Neural cell (in vitro differentiated cells): ENCODE results near the gene LIPK. TPM values are rescaled to one million over a fixed set of nuclear protein-coding genes. Genes with fewer than 3 reads are reported as not detected.
"Not testable (repeated sequence)": the region's sequence is repeated elsewhere in the genome, so short reads cannot be mapped to it uniquely, and the experiment has no call there.

ENCODE experiments used
- H2AFZ ChIP-seq: fragments of 200-600, 300-800 bp; sonication (generic), shearing (Covaris generic); 2 replicates; pipeline ENCODE4 v1.6.0; 2014; ENCODE audit warnings: low read depth, mild to moderate bottlenecking, antibody characterized with exemption, low read length, moderate library complexity
- H3F3A ChIP-seq: fragments of 200-600 bp; shearing (Covaris generic); 2 replicates; pipeline ENCODE4 v1.6.1; 2016; ENCODE audit warnings: mild to moderate bottlenecking, moderate library complexity, mixed read lengths, antibody characterized with exemption, low read length; ENCODE audit not compliant: insufficient read depth, poor library complexity, severe bottlenecking
- H3K27ac ChIP-seq: fragments of 200-600, 300-800 bp; sonication (generic), shearing (Covaris generic); 2 replicates; pipeline ENCODE4 v1.5.1; 2014; ENCODE audit warnings: mild to moderate bottlenecking, low read length, moderate library complexity
- H3K27me3 ChIP-seq: fragments of 300-800, 200-600 bp; sonication (generic), shearing (Covaris generic); 2 replicates; pipeline ENCODE4 v1.6.0; 2014; ENCODE audit warnings: mild to moderate bottlenecking, low read depth, low read length, moderate library complexity; ENCODE audit not compliant: insufficient read depth
- H3K36me3 ChIP-seq: fragments of 300-800, 200-600 bp; sonication (generic), shearing (Covaris generic); 2 replicates; pipeline ENCODE4 v1.5.1; 2014; ENCODE audit warnings: mild to moderate bottlenecking, antibody characterized with exemption, low read length, moderate library complexity; ENCODE audit not compliant: insufficient read depth
- H3K4me2 ChIP-seq: fragments of 300-800, 200-600 bp; sonication (generic), shearing (Covaris generic); 2 replicates; pipeline ENCODE4 v1.6.0; 2014; ENCODE audit warnings: mild to moderate bottlenecking, low read length
- H3K4me3 ChIP-seq: fragments of 300-800, 200-600 bp; sonication (generic), shearing (Covaris generic); 2 replicates; pipeline ENCODE4 v1.5.1; 2014; ENCODE audit warnings: mild to moderate bottlenecking, low read length, moderate library complexity
- H3K79me2 ChIP-seq: fragments of 200-600 bp; shearing (Covaris generic); replicated peaks from 2 replicates; pipeline ENCODE4 v1.6.0; 2014; ENCODE audit warnings: mild to moderate bottlenecking, low read length, moderate library complexity; ENCODE audit not compliant: insufficient read depth
- H3K9ac ChIP-seq: fragments of 300-800, 200-600 bp; sonication (generic), shearing (Covaris generic); 2 replicates; pipeline ENCODE4 v1.6.1; 2016; ENCODE audit warnings: mild to moderate bottlenecking, low read length, mixed read lengths
- H3K9me2 ChIP-seq: fragments of 200-600 bp; shearing (Covaris generic); 2 replicates; pipeline ENCODE4 v1.6.1; 2016; ENCODE audit warnings: mild to moderate bottlenecking, low read length, mixed read lengths; ENCODE audit not compliant: insufficient read depth
- H3K9me3 ChIP-seq: fragments of 200-600, 300-800 bp; sonication (generic), shearing (Covaris generic); 2 replicates; pipeline ENCODE4 v1.6.1; 2016; ENCODE audit warnings: mild to moderate bottlenecking, mixed run types, low read length, moderate library complexity, mixed read lengths
- H4K20me1 ChIP-seq: fragments of 200-600 bp; shearing (Covaris generic); 2 replicates; pipeline ENCODE4 v1.6.1; 2016; ENCODE audit warnings: mild to moderate bottlenecking, mixed run types; ENCODE audit not compliant: insufficient read depth
- CTCF ChIP-seq: fragments of 450-650 bp; IDR thresholded peaks from 2 replicates; pipeline ENCODE4 v1.5.1; 2014; ENCODE audit warnings: antibody characterized with exemption, mild to moderate bottlenecking, moderate library complexity; ENCODE audit not compliant: poor library complexity, severe bottlenecking
- EP300 ChIP-seq: fragments of 450-650 bp; conservative IDR thresholded peaks from 2 replicates; pipeline ENCODE4 v1.6.1; 2014; ENCODE audit warnings: antibody characterized with exemption, mild to moderate bottlenecking, moderate library complexity; ENCODE audit not compliant: poor library complexity, severe bottlenecking
- EZH2 ChIP-seq: fragments of 200-600, 300-800 bp; shearing (Covaris generic), sonication (generic); IDR thresholded peaks from 2 replicates; pipeline ENCODE4 v1.6.1; 2014; ENCODE audit warnings: antibody characterized with exemption, low read length, borderline replicate concordance, mild to moderate bottlenecking; ENCODE audit not compliant: insufficient read depth, poor library complexity, severe bottlenecking
- MXI1 ChIP-seq: fragments of 450-650 bp; conservative IDR thresholded peaks from 2 replicates; pipeline ENCODE4 v1.6.1; 2014; ENCODE audit warnings: antibody characterized with exemption, mild to moderate bottlenecking; ENCODE audit not compliant: poor library complexity, severe bottlenecking
- POLR2AphosphoS5 ChIP-seq: IDR thresholded peaks from 2 replicates; pipeline ENCODE4 v1.6.1; 2012
- RAD21 ChIP-seq: fragments of 450-650 bp; conservative IDR thresholded peaks from 2 replicates; pipeline ENCODE4 v1.6.1; 2014; ENCODE audit warnings: antibody characterized with exemption, mild to moderate bottlenecking, moderate library complexity
- REST ChIP-seq: IDR thresholded peaks from 2 replicates; pipeline ENCODE4 v1.6.1; 2012; ENCODE audit warnings: borderline replicate concordance
- SMC3 ChIP-seq: fragments of 450-650 bp; conservative IDR thresholded peaks from 2 replicates; pipeline ENCODE4 v1.6.1; 2014; ENCODE audit warnings: antibody characterized with exemption, mild to moderate bottlenecking, moderate library complexity; ENCODE audit not compliant: poor library complexity
- TAF1 ChIP-seq: IDR thresholded peaks from 2 replicates; pipeline ENCODE4 v1.6.1; 2012; ENCODE audit warnings: low read depth
- polyA plus RNA-seq: library from polyadenylated mRNA; depleted of rRNA; stranded (reverse); fragments of >200 nt; gene quantifications from 2 replicates; pipeline ENCODE4 v1.2.3, GENCODE V29; 2014

The LIPK gene
- polyA plus RNA-seq, 1 donor from 2014 or later, result not detected

GRCh38 chr10:88735661-88736060 lies 29.6 kb downstream of the LIPK start:
- no peak overlapping the region for H3K9ac ChIP-seq
- H3K27ac ChIP-seq, result no peak overlapping the region
- TF ChIP-seq POLR2AphosphoS5 (no peak), EP300 (no peak), EZH2 (no peak), TAF1 (no peak), SMC3 (no peak), MXI1 (no peak), CTCF (no peak), RAD21 (no peak), REST (no peak)
- H3K79me2 ChIP-seq, result no peaks in the 10 kb centered on the region
- no peaks in the 10 kb centered on the region for H3K9me2 ChIP-seq
- no peak overlapping the region for H3K4me2 ChIP-seq
- no peaks in the 10 kb centered on the region for H3F3A ChIP-seq
- no peak overlapping the region for H3K4me3 ChIP-seq
- H4K20me1 ChIP-seq, result no peaks in the 10 kb centered on the region
- H3K27me3 ChIP-seq, result no peaks in the 10 kb centered on the region
- no peak overlapping the region for H2AFZ ChIP-seq
- no peaks in the 10 kb centered on the region for H3K36me3 ChIP-seq
- no peaks in the 10 kb centered on the region for H3K9me3 ChIP-seq

GRCh38 chr10:88741921-88742320 lies 35.9 kb downstream of the LIPK start:
- not testable (repeated sequence) for H3K79me2 ChIP-seq, H3K27ac ChIP-seq, H4K20me1 ChIP-seq, H2AFZ ChIP-seq, H3K36me3 ChIP-seq, H3K27me3 ChIP-seq, H3K9ac ChIP-seq, H3K4me3 ChIP-seq, H3K9me2 ChIP-seq, H3K9me3 ChIP-seq, H3F3A ChIP-seq, H3K4me2 ChIP-seq

GRCh38 chr10:88742448-88742847 lies 36.4 kb downstream of the LIPK start:
- H3K9me2 ChIP-seq, result no peaks in the 10 kb centered on the region
- peak overlapping the region; percentile 3 for H3K4me2 ChIP-seq
- no peaks in the 10 kb centered on the region for H3K9me3 ChIP-seq
- H3K27me3 ChIP-seq, result no peaks in the 10 kb centered on the region
- H3K36me3 ChIP-seq, result no peaks in the 10 kb centered on the region
- no peak overlapping the region for H2AFZ ChIP-seq
- H3K79me2 ChIP-seq, result no peaks in the 10 kb centered on the region
- H4K20me1 ChIP-seq, result no peaks in the 10 kb centered on the region
- no peak overlapping the region for H3K9ac ChIP-seq
- H3F3A ChIP-seq, result no peaks in the 10 kb centered on the region
- no peak overlapping the region for H3K27ac ChIP-seq
- TF ChIP-seq POLR2AphosphoS5 (no peak), CTCF (no peak), SMC3 (no peak), MXI1 (no peak), TAF1 (no peak), RAD21 (no peak), REST (no peak), EZH2 (no peak), EP300 (no peak)
- no peak overlapping the region for H3K4me3 ChIP-seq
